ENCODE measurements around the gene HMG20B. TPM values are rescaled to one million over a fixed set of nuclear protein-coding genes. Genes with fewer than 3 reads are reported as not detected.
A peak's percentile ranks its signal among the peaks of the same experiment; 100 is the strongest.

Gene HMG20B
- total RNA-seq, 1 donor from 2014 or later: 51.0 TPM

DNA sequence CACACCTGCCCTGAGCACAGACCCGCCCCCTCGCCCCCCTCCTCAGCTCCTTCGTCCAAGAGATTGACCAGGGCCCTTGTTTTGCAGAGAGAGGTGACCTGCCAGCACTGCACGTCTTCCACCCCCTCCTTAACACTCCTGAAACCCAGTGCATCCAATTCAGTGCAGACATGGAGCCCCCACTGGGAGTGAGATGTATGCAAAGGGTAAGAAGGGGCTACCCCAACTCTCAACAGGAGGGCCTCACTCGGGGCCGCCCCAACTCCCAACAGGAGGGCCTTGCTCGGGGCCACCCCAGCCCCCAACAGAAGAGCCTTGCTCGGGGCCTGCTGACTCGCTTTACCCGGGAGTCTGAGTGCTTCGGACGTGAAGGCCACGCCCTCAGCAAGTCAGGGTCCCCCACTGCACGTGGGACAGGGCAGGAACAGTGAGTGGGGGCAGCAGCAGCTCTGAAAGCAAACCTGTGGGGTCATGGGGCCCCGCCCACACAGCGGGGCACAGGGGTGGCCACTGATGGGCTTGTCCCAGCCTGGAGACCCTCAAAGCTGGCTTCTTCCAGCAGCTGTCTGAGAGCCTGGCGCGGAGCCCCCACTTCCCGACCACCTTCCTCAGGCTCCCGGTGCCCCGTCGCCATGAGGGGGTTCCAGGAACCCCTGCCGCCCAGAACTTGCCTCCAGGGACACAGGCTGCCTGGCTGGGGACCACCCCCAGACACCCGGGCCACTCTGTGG, 48.2 kb downstream of the HMG20B start:
- no peaks in the 10 kb centered on the region for H3K9me3 Mint-ChIP-seq
- ATAC-seq (ENCODE audit: low read depth): no peak
- peaks cover 31% of the 10 kb centered on the region for H3K4me1 Mint-ChIP-seq
- H3K27ac Mint-ChIP-seq: no peak overlapping the region
- ChIA-PET CTCF (no interaction called here), POLR2A (no interaction called here)
- intact Hi-C loops (cut with micrococcal nuclease): no loop called here
- no peak for TF ChIP-seq CTCF (IDR thresholded peaks at IDR 0.05)
- no peak for DNase-seq
- peaks cover 37% of the 10 kb centered on the region for H3K36me3 Mint-ChIP-seq (ENCODE audit: low read depth)
- H3K27me3 Mint-ChIP-seq: no peaks in the 10 kb centered on the region
- H3K4me3 Mint-ChIP-seq: no peak overlapping the region

DNA sequence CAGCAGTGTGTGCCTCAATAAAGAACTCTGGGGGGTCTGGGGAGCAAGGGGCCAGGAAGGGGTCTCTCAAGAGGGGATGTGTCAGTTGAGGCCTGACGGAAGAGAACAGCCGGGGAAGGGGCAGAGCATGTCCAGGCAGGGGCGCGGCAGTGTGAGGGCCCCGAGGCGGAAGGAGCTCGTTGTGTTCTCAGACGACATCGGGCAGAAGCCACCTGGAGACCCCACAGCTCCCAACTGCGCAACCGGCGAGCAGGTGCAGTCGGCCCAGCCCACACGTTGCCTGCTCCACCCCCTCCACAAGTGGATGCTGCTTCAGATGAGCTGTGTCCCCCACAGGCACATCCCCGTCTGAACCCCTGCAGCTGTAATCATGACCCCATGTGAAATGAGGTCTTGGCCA, 48.9 kb downstream of the HMG20B start:
- Mint-ChIP-seq H3K4me1 (peaks cover 37% of the 10 kb centered on the region), H3K27me3 (no peaks in the 10 kb centered on the region), H3K27ac (no peak overlapping the region), H3K9me3 (no peaks in the 10 kb centered on the region), H3K36me3 (ENCODE audit: low read depth) (peaks cover 40% of the 10 kb centered on the region), H3K4me3 (no peak overlapping the region)
- intact Hi-C loops (cut with micrococcal nuclease): no loop called here
- ATAC-seq (ENCODE audit: low read depth) (no peak), DNase-seq (no peak)
- no peak for TF ChIP-seq CTCF (IDR thresholded peaks at IDR 0.05)
- ChIA-PET POLR2A (interaction anchor here (0.6 to 0.7 kb wide), 2 partner anchors 60 to 74 kb away, joined by 5 to 8 read pairs; no protein-coding TSS in a partner anchor), CTCF (no interaction called here)

- H3K4me1 Mint-ChIP-seq: peaks cover 40% of the 10 kb centered on the region
- CTCF ChIA-PET: interaction anchor here (1.1 kb wide), 1 partner anchor 14 kb away, joined by 3 read pairs; no protein-coding TSS in a partner anchor
These were observed 49.5 kb downstream of the HMG20B start for GRCh38 chr19:3622224-3622623.

DNA sequence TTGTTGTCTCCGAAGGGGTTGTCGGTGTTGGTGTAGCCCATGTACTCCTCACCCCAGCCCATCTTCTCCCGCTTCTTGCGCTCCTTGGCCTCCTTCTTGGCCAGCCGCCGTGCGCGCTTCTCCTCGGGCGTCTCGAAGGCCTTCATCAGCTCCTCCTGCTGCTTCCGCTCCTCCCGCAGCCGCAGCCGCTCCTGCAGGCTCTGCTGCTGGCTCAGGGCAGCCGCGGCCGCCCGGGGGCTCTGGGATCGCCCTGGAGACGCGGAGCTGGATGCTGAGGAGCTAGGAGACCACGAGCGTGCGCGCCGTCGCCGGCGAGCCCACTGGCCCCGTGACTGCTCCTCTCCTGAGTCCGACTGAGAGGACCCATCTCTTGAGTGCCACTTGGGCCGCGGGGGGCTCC, 51.0 kb downstream of the HMG20B start:
- ChIA-PET POLR2A (no interaction called here), CTCF (no interaction called here)
- Mint-ChIP-seq H3K9me3 (no peaks in the 10 kb centered on the region), H3K36me3 (ENCODE audit: low read depth) (peaks cover 34% of the 10 kb centered on the region), H3K4me3 (no peak overlapping the region), H3K27me3 (no peaks in the 10 kb centered on the region), H3K27ac (no peak overlapping the region), H3K4me1 (peaks cover 30% of the 10 kb centered on the region)
- DNase-seq: no peak
- intact Hi-C loops (cut with micrococcal nuclease): no loop called here
- no peak for TF ChIP-seq CTCF (IDR thresholded peaks at IDR 0.05)
- no peak for ATAC-seq (ENCODE audit: low read depth)

More at GRCh38 chr19:3622224-3622623, 49.5 kb downstream of the HMG20B start:
- Mint-ChIP-seq H3K4me3 (no peak overlapping the region), H3K9me3 (no peaks in the 10 kb centered on the region), H3K27me3 (no peaks in the 10 kb centered on the region), H3K36me3 (ENCODE audit: low read depth) (peaks cover 38% of the 10 kb centered on the region), H3K27ac (no peak overlapping the region)
- POLR2A ChIA-PET: interaction anchor here (0.6 to 1.1 kb wide), 4 partner anchors 60 to 855 kb away, joined by 5 to 8 read pairs (median 6); partner anchors contain the start of gene DOHH
- no peak for TF ChIP-seq CTCF (IDR thresholded peaks at IDR 0.05)
- no peak for ATAC-seq (ENCODE audit: low read depth)
- no peak for DNase-seq
- intact Hi-C loops (cut with micrococcal nuclease): no loop called here

- no peak for DNase-seq
- intact Hi-C loops (cut with micrococcal nuclease): loop anchor here (2.0 kb wide), 4 partner anchors 69 to 345 kb away; partner anchors contain the start of genes DAPK3, FZR1, MFSD12 and PIP5K1C
These were observed 53.3 kb downstream of the HMG20B start for GRCh38 chr19:3625996-3626472.

More at GRCh38 chr19:3625996-3626472, 53.3 kb downstream of the HMG20B start:
- no peak for ATAC-seq (ENCODE audit: low read depth)
- H3K27ac Mint-ChIP-seq: peak overlapping the region; percentile 99
- CTCF ChIA-PET: no interaction called here
- peak overlapping the region; percentile 97 for H3K4me3 Mint-ChIP-seq
- no peak for TF ChIP-seq CTCF (IDR thresholded peaks at IDR 0.05)
- H3K4me1 Mint-ChIP-seq: peaks cover 30% of the 10 kb centered on the region
- H3K36me3 Mint-ChIP-seq (ENCODE audit: low read depth): peaks cover 23% of the 10 kb centered on the region
- POLR2A ChIA-PET: interaction anchor here (0.9 kb wide), 1 partner anchor 18 kb away, joined by 4 read pairs; no protein-coding TSS in a partner anchor
- H3K9me3 Mint-ChIP-seq: no peaks in the 10 kb centered on the region
- H3K27me3 Mint-ChIP-seq: no peaks in the 10 kb centered on the region

Data from activated B cell treated with CpG ODN at 0.5 μM for 24 hours (primary cell).